WTC11 (cell line): ENCODE data around the gene NFE2L3. TPM values are rescaled to one million over a fixed set of nuclear protein-coding genes. Genes with fewer than 3 reads are reported as not detected.
A peak's percentile ranks its signal among the peaks of the same experiment; 100 is the strongest.

Source experiments
- ATAC-seq: fragments of 200-7000 bp; cut with Tn5 transposase; 2 replicates; pipeline ENCODE4 v1.10.0; 2021; ENCODE audit warnings: mild to moderate bottlenecking, moderate library complexity
- CTCF ChIA-PET: fragments of 300-600 bp; sonication (Branson Sonifier 250); formaldehyde crosslinking; loops from one replicate; lab custom pipeline; 2021; ENCODE audit warnings: antibody characterized with exemption; lab: Charles Lee
- POLR2A ChIA-PET: fragments of 350-600 bp; sonication (Branson Sonifier 250); formaldehyde crosslinking; loops from one replicate; lab custom pipeline; 2021; ENCODE audit warnings: antibody characterized with exemption; lab: Charles Lee
- DNase-seq: peaks from one replicate; pipeline ENCODE4 v3.0.0; 2021; ENCODE audit warnings: low spot score
- H3K27ac Mint-ChIP-seq: 2 replicates; pipeline ENCODE4 v1.8.0; 2021; ENCODE audit warnings: mixed read lengths
- H3K27me3 Mint-ChIP-seq: 2 replicates; pipeline ENCODE4 v1.8.0; 2021; ENCODE audit warnings: low read depth, mild to moderate bottlenecking, moderate library complexity, mixed read lengths
- H3K36me3 Mint-ChIP-seq: 2 replicates; pipeline ENCODE4 v1.8.0; 2021; ENCODE audit warnings: mixed read lengths
- H3K4me1 Mint-ChIP-seq: 2 replicates; pipeline ENCODE4 v1.8.0; 2022; ENCODE audit warnings: mixed read lengths
- H3K4me3 Mint-ChIP-seq: 2 replicates; pipeline ENCODE4 v1.8.0; 2021; ENCODE audit warnings: mild to moderate bottlenecking, moderate library complexity, mixed read lengths
- H3K9me3 Mint-ChIP-seq: 2 replicates; pipeline ENCODE4 v1.8.0; 2021; ENCODE audit warnings: mixed read lengths
- ATF1 ChIP-seq: sonication (generic); formaldehyde crosslinking; IDR thresholded peaks from 2 replicates; pipeline ENCODE4 v1.8.1; 2023; ENCODE audit warnings: mild to moderate bottlenecking, moderate library complexity, missing genetic modification reagents
- GRHL2 ChIP-seq: fragments of 250-450 bp; sonication (Bioruptor Pico); IDR thresholded peaks from 2 replicates; pipeline ENCODE4 v1.8.0; 2022; ENCODE audit warnings: mild to moderate bottlenecking, moderate library complexity; ENCODE audit not compliant: insufficient replicate concordance, severe bottlenecking
- KAT7 ChIP-seq: sonication (generic); formaldehyde crosslinking; IDR thresholded peaks from 2 replicates; pipeline ENCODE4 v1.8.1; 2023; ENCODE audit warnings: missing genetic modification reagents, mild to moderate bottlenecking, borderline replicate concordance
- MXD4 ChIP-seq: fragments of 250-450 bp; sonication (Bioruptor Pico); IDR thresholded peaks from 2 replicates; pipeline ENCODE4 v1.8.0; 2021; ENCODE audit warnings: mild to moderate bottlenecking, moderate library complexity, borderline replicate concordance
- NFATC4 ChIP-seq: fragments of 250-450 bp; sonication (Bioruptor Pico); IDR thresholded peaks from 2 replicates; pipeline ENCODE4 v1.9.0; 2021; ENCODE audit warnings: mild to moderate bottlenecking
- NR2C2 ChIP-seq: sonication (generic); formaldehyde crosslinking; IDR thresholded peaks from 2 replicates; pipeline ENCODE4 v1.8.0; 2022; ENCODE audit warnings: mild to moderate bottlenecking, missing genetic modification reagents
- NR3C1 ChIP-seq: sonication (generic); formaldehyde crosslinking; conservative IDR thresholded peaks from 2 replicates; pipeline ENCODE4 v1.8.1; 2023; ENCODE audit warnings: low read depth, mild to moderate bottlenecking, missing genetic modification reagents
- RELA ChIP-seq: sonication (generic); formaldehyde crosslinking; IDR thresholded peaks from 2 replicates; pipeline ENCODE4 v1.8.1; 2022; ENCODE audit warnings: missing genetic modification reagents, mild to moderate bottlenecking, borderline replicate concordance
- RORB ChIP-seq: fragments of 250-450 bp; sonication (Bioruptor Pico); IDR thresholded peaks from 2 replicates; pipeline ENCODE4 v1.9.0; 2021; ENCODE audit warnings: mild to moderate bottlenecking
- TCF7 ChIP-seq: sonication (generic); formaldehyde crosslinking; IDR thresholded peaks from 2 replicates; pipeline ENCODE4 v1.8.0; 2022; ENCODE audit warnings: mild to moderate bottlenecking, low read depth, missing genetic modification reagents, moderate library complexity
- TEAD1 ChIP-seq: sonication (generic); formaldehyde crosslinking; IDR thresholded peaks from 2 replicates; pipeline ENCODE4 v1.8.0; 2022; ENCODE audit warnings: mild to moderate bottlenecking, missing genetic modification reagents
- TEAD4 ChIP-seq: sonication (generic); formaldehyde crosslinking; IDR thresholded peaks from 2 replicates; pipeline ENCODE4 v1.8.0; 2022; ENCODE audit warnings: mild to moderate bottlenecking, missing genetic modification reagents
- ZNF138 ChIP-seq: sonication (generic); formaldehyde crosslinking; conservative IDR thresholded peaks from 2 replicates; pipeline ENCODE4 v1.8.1; 2022; ENCODE audit warnings: mild to moderate bottlenecking, moderate library complexity, missing genetic modification reagents
- ZNF219 ChIP-seq: sonication (generic); formaldehyde crosslinking; IDR thresholded peaks from 2 replicates; pipeline ENCODE4 v1.8.0; 2023; ENCODE audit warnings: missing genetic modification reagents, mild to moderate bottlenecking, borderline replicate concordance
- ZNF263 ChIP-seq: sonication (generic); formaldehyde crosslinking; IDR thresholded peaks from 2 replicates; pipeline ENCODE4 v1.8.1; 2022; ENCODE audit warnings: low read depth, mild to moderate bottlenecking, moderate library complexity, missing genetic modification reagents
- ZNF423 ChIP-seq: fragments of 250-450 bp; sonication (Bioruptor Pico); IDR thresholded peaks from 2 replicates; pipeline ENCODE4 v2.1.2; 2022; ENCODE audit warnings: mild to moderate bottlenecking, moderate library complexity
- total RNA-seq: library from RNA; stranded (reverse); gene quantifications from 3 replicates; pipeline ENCODE4 v1.2.3, GENCODE V29; 2021
- TF ChIP-seq, protein P1 (sequence below): fragments of 250-450 bp; sonication (Bioruptor Pico); conservative IDR thresholded peaks from 2 replicates; pipeline ENCODE4 v1.9.0; 2021; ENCODE audit warnings: mild to moderate bottlenecking
- TF ChIP-seq, protein P2 (sequence below): sonication (generic); formaldehyde crosslinking; IDR thresholded peaks from 2 replicates; pipeline ENCODE4 v1.8.1; 2022; ENCODE audit warnings: missing genetic modification reagents, borderline replicate concordance
- TF ChIP-seq, protein P3 (sequence below): sonication (generic); formaldehyde crosslinking; IDR thresholded peaks from 2 replicates; pipeline ENCODE4 v1.8.1; 2022; ENCODE audit warnings: low read depth, missing genetic modification reagents, borderline replicate concordance
- TF ChIP-seq, protein P4 (sequence below): sonication (generic); formaldehyde crosslinking; IDR thresholded peaks from 2 replicates; pipeline ENCODE4 v1.8.0; 2023; ENCODE audit warnings: missing genetic modification reagents
- TF ChIP-seq, protein P5 (sequence below): sonication (generic); formaldehyde crosslinking; IDR thresholded peaks from 2 replicates; pipeline ENCODE4 v1.8.0; 2022; ENCODE audit warnings: mild to moderate bottlenecking, missing genetic modification reagents
- TF ChIP-seq, protein P6 (sequence below): fragments of 250-450 bp; sonication (Bioruptor Pico); IDR thresholded peaks from 2 replicates; pipeline ENCODE4 v1.9.0; 2021; ENCODE audit warnings: mild to moderate bottlenecking

The NFE2L3 gene
- total RNA-seq, 1 experiment from 2014 or later: 66.8 TPM

DNA sequence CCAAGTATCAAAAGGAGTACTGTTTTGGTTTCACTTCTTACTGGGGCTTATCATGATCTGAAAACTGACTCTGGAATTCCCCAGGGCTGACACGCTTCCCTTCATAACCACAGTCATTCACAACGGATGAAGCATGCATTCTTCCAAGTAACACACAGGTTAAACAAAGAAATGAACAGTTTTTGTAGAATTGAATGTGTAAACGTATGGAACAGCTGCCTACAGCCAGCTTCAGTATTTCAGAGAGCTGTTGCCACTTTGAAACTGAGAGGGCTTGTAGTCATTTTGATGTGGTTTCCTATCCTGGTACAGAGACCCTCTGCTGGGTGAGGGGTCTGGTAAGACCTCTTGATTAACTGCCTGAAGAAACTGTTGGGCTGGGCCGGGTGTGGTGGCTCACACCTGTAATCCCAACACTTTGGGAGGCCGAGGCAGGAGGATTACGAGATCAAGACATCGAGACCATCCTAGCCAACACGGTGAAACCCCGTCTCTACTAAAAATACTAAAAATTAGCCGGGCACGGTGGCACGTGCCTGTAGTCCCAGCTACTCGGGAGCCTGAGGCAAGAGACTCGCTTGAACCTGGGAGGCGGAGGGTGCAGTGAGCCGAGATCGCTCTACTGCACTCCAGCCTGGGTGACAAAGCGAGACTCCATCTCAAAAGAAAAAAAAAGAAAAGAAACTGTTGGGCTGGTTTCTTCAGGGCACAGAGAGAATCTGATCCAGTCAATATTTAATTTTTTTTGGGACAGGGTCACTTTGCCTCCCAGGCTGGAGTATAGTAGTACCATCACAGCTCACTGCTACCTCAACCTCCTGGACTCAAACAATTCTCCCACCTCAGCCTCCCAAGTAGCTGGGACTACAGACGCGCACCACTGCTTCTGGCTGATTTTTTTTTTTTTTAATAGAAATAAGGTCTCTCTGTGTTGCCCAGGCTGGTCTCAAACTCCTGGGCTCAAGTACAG, 4.7 kb downstream of the NFE2L3 start (continued):
- TF ChIP-seq, protein P1, sequence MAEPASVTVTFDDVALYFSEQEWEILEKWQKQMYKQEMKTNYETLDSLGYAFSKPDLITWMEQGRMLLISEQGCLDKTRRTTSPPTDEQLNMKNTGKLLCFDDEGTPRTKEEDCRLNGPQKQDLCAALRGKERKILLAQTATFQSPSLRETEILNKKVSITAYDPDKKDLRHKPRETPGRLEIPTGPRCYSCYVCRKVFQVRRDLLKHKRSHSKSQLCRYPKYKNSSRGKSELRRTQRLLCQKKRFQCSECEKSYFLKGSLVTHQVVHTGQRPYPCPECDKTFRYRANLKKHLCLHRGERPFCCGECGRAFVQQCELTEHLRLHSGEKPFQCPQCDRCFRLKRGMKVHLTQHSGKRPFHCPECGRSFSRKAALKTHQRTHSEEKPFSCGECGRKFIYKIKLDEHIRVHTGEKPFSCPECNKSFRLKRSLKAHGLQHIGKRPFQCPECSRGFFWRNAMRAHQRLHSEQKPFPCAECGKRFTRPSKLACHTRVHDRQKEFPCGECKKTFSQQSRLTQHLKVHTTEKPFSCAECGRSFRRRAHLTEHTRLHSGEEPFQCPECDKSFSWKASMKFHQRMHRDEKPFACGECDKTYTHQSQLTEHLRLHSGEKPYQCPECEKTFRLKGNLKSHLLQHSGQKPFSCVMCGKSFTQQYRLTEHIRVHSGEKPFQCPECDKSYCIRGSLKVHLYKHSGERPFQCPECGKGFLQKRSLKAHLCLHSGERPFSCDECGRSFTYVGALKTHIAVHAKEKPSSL: no peak
- TF ChIP-seq, protein P2, sequence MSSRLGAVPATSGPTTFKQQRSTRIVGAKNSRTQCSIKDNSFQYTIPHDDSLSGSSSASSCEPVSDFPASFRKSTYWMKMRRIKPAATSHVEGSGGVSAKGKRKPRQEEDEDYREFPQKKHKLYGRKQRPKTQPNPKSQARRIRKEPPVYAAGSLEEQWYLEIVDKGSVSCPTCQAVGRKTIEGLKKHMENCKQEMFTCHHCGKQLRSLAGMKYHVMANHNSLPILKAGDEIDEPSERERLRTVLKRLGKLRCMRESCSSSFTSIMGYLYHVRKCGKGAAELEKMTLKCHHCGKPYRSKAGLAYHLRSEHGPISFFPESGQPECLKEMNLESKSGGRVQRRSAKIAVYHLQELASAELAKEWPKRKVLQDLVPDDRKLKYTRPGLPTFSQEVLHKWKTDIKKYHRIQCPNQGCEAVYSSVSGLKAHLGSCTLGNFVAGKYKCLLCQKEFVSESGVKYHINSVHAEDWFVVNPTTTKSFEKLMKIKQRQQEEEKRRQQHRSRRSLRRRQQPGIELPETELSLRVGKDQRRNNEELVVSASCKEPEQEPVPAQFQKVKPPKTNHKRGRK (CRISPR knock-in tag): no peak
- TF ChIP-seq TEAD4 (CRISPR knock-in tag): no peak
- no peak for TF ChIP-seq NFATC4 (CRISPR knock-in tag)
- TF ChIP-seq ZNF423 (CRISPR knock-in tag): no peak
- no peak for TF ChIP-seq ZNF219
- TF ChIP-seq, protein P3, sequence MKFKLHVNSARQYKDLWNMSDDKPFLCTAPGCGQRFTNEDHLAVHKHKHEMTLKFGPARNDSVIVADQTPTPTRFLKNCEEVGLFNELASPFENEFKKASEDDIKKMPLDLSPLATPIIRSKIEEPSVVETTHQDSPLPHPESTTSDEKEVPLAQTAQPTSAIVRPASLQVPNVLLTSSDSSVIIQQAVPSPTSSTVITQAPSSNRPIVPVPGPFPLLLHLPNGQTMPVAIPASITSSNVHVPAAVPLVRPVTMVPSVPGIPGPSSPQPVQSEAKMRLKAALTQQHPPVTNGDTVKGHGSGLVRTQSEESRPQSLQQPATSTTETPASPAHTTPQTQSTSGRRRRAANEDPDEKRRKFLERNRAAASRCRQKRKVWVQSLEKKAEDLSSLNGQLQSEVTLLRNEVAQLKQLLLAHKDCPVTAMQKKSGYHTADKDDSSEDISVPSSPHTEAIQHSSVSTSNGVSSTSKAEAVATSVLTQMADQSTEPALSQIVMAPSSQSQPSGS (CRISPR knock-in tag): no peak

DNA sequence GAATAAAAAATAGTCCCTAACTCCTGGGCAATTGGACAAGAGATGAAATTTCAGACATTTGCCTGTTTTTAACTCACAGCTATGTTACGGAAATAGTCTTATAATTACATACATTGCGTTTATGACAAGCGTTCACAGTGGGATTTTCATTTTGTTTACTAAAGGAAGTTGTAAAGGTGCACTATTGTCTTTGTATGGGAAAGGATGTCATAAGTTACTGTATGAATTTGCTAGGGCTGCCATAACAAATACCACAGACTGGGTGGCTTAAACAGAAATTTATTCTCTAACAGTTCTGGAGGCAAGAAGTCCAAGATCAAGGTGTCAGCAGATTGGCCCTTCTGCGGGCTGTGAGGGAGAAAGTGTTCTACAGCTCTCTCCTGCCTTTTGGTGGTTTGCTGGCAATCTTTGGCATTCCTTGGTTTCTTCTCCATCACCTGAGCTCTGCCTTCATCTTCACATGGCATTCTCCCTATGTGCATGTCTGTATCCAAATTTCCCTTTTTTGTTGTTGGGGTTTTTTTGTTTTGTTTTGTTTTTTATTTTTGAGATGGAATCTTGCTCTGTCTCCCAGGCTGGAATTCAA, 5.6 kb downstream of the NFE2L3 start:
- CTCF ChIA-PET: interaction anchor here (1.2 to 1.5 kb wide), 3 partner anchors 9 to 212 kb away, joined by 3 to 4 read pairs (median 4); no protein-coding TSS in a partner anchor
- DNase-seq: no peak
- TF ChIP-seq GRHL2 (CRISPR knock-in tag) (no peak), TCF7 (CRISPR knock-in tag) (no peak), MXD4 (no peak)
- Mint-ChIP-seq H3K36me3 (peaks cover 10% of the 10 kb centered on the region), H3K4me3 (no peak overlapping the region), H3K27ac (no peak overlapping the region), H3K9me3 (no peaks in the 10 kb centered on the region), H3K4me1 (peaks cover 88% of the 10 kb centered on the region), H3K27me3 (no peaks in the 10 kb centered on the region; the same call in 1 of the 2 replicates)
- ATAC-seq: no peak
- POLR2A ChIA-PET: interaction anchor here (1.1 kb wide), 1 partner anchor 8 kb away, joined by 3 read pairs; no protein-coding TSS in a partner anchor

DNA sequence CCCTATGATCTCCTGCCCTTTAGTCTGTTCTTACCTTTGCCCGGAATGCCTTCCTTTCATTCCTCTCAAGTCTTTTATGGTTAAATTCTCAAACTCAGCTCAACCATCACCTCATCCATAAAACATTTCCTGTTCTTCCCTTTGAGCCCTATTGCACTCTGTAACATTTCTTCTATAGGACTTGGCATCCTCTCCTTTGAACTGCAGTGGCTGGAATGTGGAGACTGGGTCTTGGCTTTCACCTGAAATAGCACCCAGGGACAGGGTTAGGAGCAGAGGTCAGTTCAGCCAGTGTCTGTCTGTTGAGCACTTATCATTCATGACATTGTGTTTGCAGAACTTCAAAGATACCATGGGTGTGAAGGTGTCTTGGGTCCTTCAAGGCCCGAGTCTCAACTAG, 7.2 kb downstream of the NFE2L3 start:
- Mint-ChIP-seq H3K36me3 (peaks cover 22% of the 10 kb centered on the region), H3K9me3 (peaks cover 9% of the 10 kb centered on the region), H3K27me3 (no peaks in the 10 kb centered on the region), H3K4me1 (peaks cover 80% of the 10 kb centered on the region), H3K27ac (peak overlapping the region; percentile 75), H3K4me3 (0 out of 2 replicates have a peak overlapping the region, but pooled peaks have one; percentile 12)
- ATAC-seq (peak; percentile 31; the same call in 1 of the 2 replicates), DNase-seq (no peak)
- ChIA-PET CTCF (interaction anchor here (1.2 kb wide), 1 partner anchor 210 kb away, joined by 3 read pairs; no protein-coding TSS in a partner anchor), POLR2A (no interaction called here)
- TF ChIP-seq, protein P4, sequence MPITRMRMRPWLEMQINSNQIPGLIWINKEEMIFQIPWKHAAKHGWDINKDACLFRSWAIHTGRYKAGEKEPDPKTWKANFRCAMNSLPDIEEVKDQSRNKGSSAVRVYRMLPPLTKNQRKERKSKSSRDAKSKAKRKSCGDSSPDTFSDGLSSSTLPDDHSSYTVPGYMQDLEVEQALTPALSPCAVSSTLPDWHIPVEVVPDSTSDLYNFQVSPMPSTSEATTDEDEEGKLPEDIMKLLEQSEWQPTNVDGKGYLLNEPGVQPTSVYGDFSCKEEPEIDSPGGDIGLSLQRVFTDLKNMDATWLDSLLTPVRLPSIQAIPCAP (CRISPR knock-in tag): no peak
- TF ChIP-seq RELA (CRISPR knock-in tag): no peak
- TF ChIP-seq ZNF138 (CRISPR knock-in tag): no peak
- no peak for TF ChIP-seq RORB
- no peak for TF ChIP-seq ATF1 (CRISPR knock-in tag)
- no peak for TF ChIP-seq NR2C2 (CRISPR knock-in tag)
- TF ChIP-seq KAT7 (CRISPR knock-in tag): no peak
- TF ChIP-seq, protein P5, sequence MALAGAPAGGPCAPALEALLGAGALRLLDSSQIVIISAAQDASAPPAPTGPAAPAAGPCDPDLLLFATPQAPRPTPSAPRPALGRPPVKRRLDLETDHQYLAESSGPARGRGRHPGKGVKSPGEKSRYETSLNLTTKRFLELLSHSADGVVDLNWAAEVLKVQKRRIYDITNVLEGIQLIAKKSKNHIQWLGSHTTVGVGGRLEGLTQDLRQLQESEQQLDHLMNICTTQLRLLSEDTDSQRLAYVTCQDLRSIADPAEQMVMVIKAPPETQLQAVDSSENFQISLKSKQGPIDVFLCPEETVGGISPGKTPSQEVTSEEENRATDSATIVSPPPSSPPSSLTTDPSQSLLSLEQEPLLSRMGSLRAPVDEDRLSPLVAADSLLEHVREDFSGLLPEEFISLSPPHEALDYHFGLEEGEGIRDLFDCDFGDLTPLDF (CRISPR knock-in tag): no peak
- no peak for TF ChIP-seq ZNF263 (CRISPR knock-in tag)
- TF ChIP-seq, protein P6, sequence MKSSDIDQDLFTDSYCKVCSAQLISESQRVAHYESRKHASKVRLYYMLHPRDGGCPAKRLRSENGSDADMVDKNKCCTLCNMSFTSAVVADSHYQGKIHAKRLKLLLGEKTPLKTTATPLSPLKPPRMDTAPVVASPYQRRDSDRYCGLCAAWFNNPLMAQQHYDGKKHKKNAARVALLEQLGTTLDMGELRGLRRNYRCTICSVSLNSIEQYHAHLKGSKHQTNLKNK (CRISPR knock-in tag): no peak
- TF ChIP-seq TEAD1 (CRISPR knock-in tag): no peak
- no peak for TF ChIP-seq NR3C1
- TF ChIP-seq, protein P2 (CRISPR knock-in tag): no peak
